Measurements from ENCODE around the gene AFAP1. TPM values are rescaled to one million over a fixed set of nuclear protein-coding genes. Genes with fewer than 3 reads are reported as not detected.

AFAP1 gene
- total RNA-seq, 4 donors from 2014 or later: 25.1 to 56.9 (median 26.4) TPM

GRCh38 chr4:7760706-7761105 is 179.0 kb downstream of the AFAP1 start:
- Histone ChIP-seq H3K4me3 (no peak overlapping the region), H3K9me3 (no peaks in the 10 kb centered on the region), H3K27me3 (no peaks in the 10 kb centered on the region), H3K36me3 (peaks cover 0 to 5% (median 0%) of the 10 kb centered on the region in 4 donors), H3K27ac (no peak overlapping the region), H3K4me1 (peaks cover 3 to 15% (median 12%) of the 10 kb centered on the region in 4 donors)
- DNase-seq: no peak
- in situ Hi-C loops (cut with MboI; ENCODE audit: low pct_ligation_motif_present in 1 of 4, low pct_unique_long_range_greater_than_20kb in 1 of 4, low sequenced_read_pairs in 3 of 4) (no loop called here), intact Hi-C loops (cut with DNase I; ENCODE audit: low total_unique reads) (loop anchor here (2.0 kb wide), 1 partner anchor 42 kb away; no protein-coding TSS in a partner anchor)
- WGBS, 2 donors (ENCODE audit: low coverage in 1 of 2): 86 to 96% methylated on average over 5 to 16 of the region's 16 CpGs
- TF ChIP-seq EP300 (IDR thresholded peaks at IDR 0.05; ENCODE audit: low read depth) (no peak), POLR2A (IDR thresholded peaks at IDR 0.05) (no peak), POLR2AphosphoS5 (IDR thresholded peaks at IDR 0.05) (no peak), CTCF (IDR thresholded peaks at IDR 0.05) (no peak)

GRCh38 chr4:7760228-7760627 is 179.4 kb downstream of the AFAP1 start:
- Histone ChIP-seq H3K27me3 (no peaks in the 10 kb centered on the region), H3K27ac (peak overlapping the region in 1 of 4 donors; percentile 15), H3K36me3 (peaks cover 0 to 5% (median 0%) of the 10 kb centered on the region in 4 donors), H3K9me3 (no peaks in the 10 kb centered on the region), H3K4me3 (no peak overlapping the region), H3K4me1 (peaks cover 3 to 15% (median 12%) of the 10 kb centered on the region in 4 donors)
- 88% methylated on average over 8 of the region's 9 CpGs; no CpG with 5 or more reads in 1 of the 2 donors for WGBS, 2 donors (ENCODE audit: low coverage in 1 of 2)
- in situ Hi-C loops (cut with MboI; ENCODE audit: low pct_ligation_motif_present in 1 of 4, low pct_unique_long_range_greater_than_20kb in 1 of 4, low sequenced_read_pairs in 3 of 4): no loop called here
- DNase-seq: no peak
- intact Hi-C loops (cut with DNase I; ENCODE audit: low total_unique reads): loop anchor here (2.0 kb wide), 1 partner anchor 43 kb away; no protein-coding TSS in a partner anchor
- TF ChIP-seq EP300 (IDR thresholded peaks at IDR 0.05; ENCODE audit: low read depth) (no peak), POLR2AphosphoS5 (IDR thresholded peaks at IDR 0.05) (no peak), POLR2A (IDR thresholded peaks at IDR 0.05) (no peak), CTCF (IDR thresholded peaks at IDR 0.05) (no peak)

- intact Hi-C loops (cut with DNase I; ENCODE audit: low total_unique reads): loop anchor here (2.0 kb wide), 1 partner anchor 43 kb away; no protein-coding TSS in a partner anchor
- Histone ChIP-seq H3K4me1 (peaks cover 3 to 15% (median 12%) of the 10 kb centered on the region in 4 donors), H3K36me3 (peaks cover 0 to 5% (median 0%) of the 10 kb centered on the region in 4 donors), H3K27ac (peak overlapping the region in 2 of 4 donors; percentile 1 to 15), H3K4me3 (no peak overlapping the region), H3K9me3 (no peaks in the 10 kb centered on the region), H3K27me3 (no peaks in the 10 kb centered on the region)
- DNase-seq: no peak
- 88% methylated on average over 7 of the region's 7 CpGs; no CpG with 5 or more reads in 1 of the 2 donors for WGBS, 2 donors (ENCODE audit: low coverage in 1 of 2)
- in situ Hi-C loops (cut with MboI; ENCODE audit: low pct_ligation_motif_present in 1 of 4, low pct_unique_long_range_greater_than_20kb in 1 of 4, low sequenced_read_pairs in 3 of 4): no loop called here
- TF ChIP-seq CTCF (IDR thresholded peaks at IDR 0.05) (no peak), EP300 (IDR thresholded peaks at IDR 0.05; ENCODE audit: low read depth) (no peak), POLR2AphosphoS5 (IDR thresholded peaks at IDR 0.05) (no peak), POLR2A (IDR thresholded peaks at IDR 0.05) (no peak)
Measured at GRCh38 chr4:7759635-7760034, 180.0 kb downstream of the AFAP1 start.

GRCh38 chr4:7759216-7759615 is 180.4 kb downstream of the AFAP1 start:
- in situ Hi-C loops (cut with MboI; ENCODE audit: low pct_ligation_motif_present in 1 of 4, low pct_unique_long_range_greater_than_20kb in 1 of 4, low sequenced_read_pairs in 3 of 4) (no loop called here), intact Hi-C loops (cut with DNase I; ENCODE audit: low total_unique reads) (no loop called here)
- H3K27ac ChIP-seq: peak overlapping the region in 2 of 4 donors; percentile 1 to 15
- H3K4me3 ChIP-seq: no peak overlapping the region
- H3K36me3 ChIP-seq: peaks cover 0 to 5% (median 0%) of the 10 kb centered on the region in 4 donors
- no peak for TF ChIP-seq POLR2A (IDR thresholded peaks at IDR 0.05)
- TF ChIP-seq EP300 (IDR thresholded peaks at IDR 0.05; ENCODE audit: low read depth): no peak
- no peak for TF ChIP-seq CTCF (IDR thresholded peaks at IDR 0.05)
- no peak for TF ChIP-seq POLR2AphosphoS5 (IDR thresholded peaks at IDR 0.05)
- peaks cover 3 to 15% (median 12%) of the 10 kb centered on the region in 4 donors for H3K4me1 ChIP-seq
- H3K9me3 ChIP-seq: no peaks in the 10 kb centered on the region
- WGBS, 2 donors (ENCODE audit: low coverage in 1 of 2): 52 to 55% methylated on average over 4 to 12 of the region's 12 CpGs
- no peak for DNase-seq
- no peaks in the 10 kb centered on the region for H3K27me3 ChIP-seq

Measured in transverse colon (tissue), 4 donors.